Posterior cingulate gyrus (tissue), 11 donors: Measurements from ENCODE around the gene RYR2.
"Not testable (repeated sequence)": the region's sequence is repeated elsewhere in the genome, so short reads cannot be mapped to it uniquely, and the experiment has no call there.

Source experiments
- DNase-seq, 10 donors: peaks; one replicate each; pipeline versions ENCODE4 v3.0.0 to v3.0.0-alpha.2; 2020 to 2021; ENCODE audit warnings: mixed read lengths in 3 of 10
- intact Hi-C: fragments of 100-400 bp; cut with DNase I; formaldehyde crosslinking; loops from one replicate; pipeline ENCODE4 v1.15.1; 2023

RYR2 gene

DNA sequence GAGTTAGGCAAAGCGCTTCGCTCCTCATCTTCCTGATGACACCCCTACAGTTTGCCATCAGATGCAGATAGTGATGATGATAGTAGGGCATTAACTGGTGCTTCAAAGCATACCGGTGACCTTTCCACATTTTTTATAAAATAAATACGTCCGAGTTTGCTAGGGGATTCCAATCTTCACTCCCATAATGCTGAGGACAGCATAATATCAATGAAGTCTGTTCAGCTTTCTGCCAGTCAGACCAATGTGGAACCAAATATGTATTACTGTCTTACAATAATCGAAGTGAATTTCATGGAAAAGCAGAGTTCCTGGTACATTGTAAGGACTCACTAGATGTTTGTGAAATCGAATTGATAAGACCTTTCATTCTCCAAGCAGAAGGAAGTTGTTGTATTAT, 258.7 kb downstream of the RYR2 start:
- intact Hi-C loops: no loop called here
- DNase-seq: no peak

DNA sequence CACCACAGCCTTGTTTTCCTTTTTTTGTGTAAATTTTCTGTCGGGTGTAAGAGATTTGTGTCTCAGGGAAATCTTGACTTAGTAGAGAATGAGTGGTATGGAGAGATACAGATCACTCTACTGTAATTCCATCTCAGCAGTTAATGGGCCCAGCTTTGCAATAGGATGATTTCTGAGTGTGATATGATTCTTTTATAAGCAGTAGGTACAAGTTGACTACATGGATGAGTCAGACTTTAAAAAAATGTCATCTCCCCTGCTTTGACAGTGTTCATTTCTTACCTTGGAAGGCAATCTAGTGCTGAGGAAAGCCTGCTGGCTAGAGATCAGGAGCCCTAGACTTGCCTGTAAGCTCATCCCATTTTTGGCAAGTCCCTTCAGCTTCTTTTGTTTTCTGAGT, 261.9 kb downstream of the RYR2 start:
- intact Hi-C loops: no loop called here
- no peak for DNase-seq

DNA sequence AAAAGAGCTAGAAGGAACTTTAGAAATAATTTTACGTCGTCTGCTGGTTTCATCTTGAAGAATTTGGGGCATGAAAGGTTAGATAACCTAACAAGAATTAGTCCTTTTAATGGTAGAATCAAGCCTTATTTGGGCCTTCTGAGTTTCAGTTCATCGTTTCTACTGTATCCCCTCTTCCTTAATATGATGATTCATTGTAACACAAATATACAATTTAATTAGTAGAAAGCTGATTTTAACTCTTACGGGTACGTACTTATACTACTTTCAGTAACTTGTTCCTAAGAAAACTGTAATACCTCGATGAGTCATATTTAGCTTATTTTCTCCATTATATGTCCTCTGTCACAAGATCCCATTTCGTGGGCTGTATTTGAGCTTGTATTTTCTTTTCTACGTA, 264.7 kb downstream of the RYR2 start:
- intact Hi-C loops: no loop called here
- no peak for DNase-seq

DNA sequence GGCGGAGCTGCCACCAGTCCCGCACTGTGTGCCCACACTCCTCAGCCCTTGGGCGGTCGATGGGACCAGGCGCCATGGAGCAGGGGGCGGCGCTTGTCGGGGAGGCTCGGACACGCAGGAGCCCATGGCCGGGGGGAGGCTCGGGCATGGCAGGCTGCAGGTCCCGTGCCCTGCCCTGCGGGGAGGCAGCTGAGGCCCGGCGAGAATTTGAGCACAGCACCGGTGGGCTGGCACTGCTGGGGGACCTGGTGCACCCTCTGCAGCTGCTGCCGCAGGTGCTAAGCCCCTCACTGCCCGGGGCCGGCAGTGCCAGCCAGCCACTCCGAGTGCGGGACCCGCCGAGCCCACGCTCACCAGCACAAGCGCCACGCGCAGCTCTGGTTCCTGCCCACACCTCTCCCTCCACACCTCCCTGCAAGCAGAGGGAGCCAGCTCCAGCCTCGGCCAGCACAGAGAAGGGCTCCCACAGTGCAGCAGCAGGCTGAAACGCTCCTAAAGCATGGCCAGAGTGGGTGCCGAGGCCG, 267.7 kb downstream of the RYR2 start:
- intact Hi-C loops: no loop called here
- DNase-seq: peak in 4 of 10 donors; percentile 17 to 85 (median 76)

DNA sequence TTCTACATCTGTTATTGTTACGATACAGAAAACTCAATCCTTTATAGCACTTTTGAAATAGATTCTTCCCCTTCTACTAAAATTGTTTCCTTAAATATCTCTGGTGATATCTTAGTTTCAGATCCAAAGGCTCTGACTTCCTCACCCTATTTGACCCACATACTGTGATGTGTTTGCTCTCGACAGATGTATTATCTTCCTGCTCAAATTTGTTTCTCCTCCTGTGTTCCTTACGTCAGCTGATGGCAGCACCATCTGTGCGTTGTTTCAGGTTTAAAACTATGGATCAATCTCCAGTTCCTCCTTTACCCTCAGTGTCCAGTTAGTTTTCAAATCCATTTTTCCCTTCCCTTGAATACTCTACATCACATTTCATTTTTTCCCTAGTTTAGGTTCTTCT, 274.4 kb downstream of the RYR2 start:
- intact Hi-C loops: no loop called here
- no peak for DNase-seq

DNA sequence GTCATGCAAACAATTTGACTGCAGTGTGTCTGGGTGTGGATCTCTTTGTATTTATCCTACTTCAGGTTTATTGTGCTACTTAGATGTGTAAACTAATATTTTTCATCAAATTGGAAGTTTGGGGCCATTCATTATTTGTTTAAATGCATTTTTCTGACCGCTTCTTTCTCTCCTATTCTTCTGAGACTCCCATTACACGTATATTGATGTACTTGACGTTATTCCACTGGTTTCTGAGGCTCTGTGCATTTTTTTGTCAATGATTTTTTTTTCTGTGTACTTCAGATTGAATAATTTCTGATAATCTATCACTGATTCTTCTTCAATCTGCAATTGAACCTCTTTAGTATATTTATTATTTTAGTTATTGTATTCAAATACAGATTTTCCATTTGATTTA, 276.8 kb downstream of the RYR2 start:
- intact Hi-C loops: no loop called here
- DNase-seq: no peak

DNA sequence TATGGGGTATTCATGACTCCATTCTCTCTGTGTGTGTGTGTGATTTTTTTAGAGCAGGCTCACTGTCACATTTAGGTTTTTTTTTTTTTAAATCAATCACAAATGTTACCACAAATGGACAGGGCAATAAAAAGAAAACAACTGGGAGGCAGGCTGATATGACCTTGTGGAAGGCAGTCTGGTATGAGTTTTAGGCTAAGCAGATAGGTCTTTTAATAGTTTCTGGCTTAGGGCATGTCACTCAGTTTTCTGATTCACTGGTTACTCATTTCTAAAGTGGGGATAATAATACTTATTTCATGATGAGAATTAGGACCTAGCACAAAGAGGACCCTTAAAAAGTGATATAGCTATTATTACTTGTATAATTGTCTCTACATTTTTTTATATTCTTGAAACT, 278.9 kb downstream of the RYR2 start:
- no peak for DNase-seq
- intact Hi-C loops: no loop called here

DNA sequence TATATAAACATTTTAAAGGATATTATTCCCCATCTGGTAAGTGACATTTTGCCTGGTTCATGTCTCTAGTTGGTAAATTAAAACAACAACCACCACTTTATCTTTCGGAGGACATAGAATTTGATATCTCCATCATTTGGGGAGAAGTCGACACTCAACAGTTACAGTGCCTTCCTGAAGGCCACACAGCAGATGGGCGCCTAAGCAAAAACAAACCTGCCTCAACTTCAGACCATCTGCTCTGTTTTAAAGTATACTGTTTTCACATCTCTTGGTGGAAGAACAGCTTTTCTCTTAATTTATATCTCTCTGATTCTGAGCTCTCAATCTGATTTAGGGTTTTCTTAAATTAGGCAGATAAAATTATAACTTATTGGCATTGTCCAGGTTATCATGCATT, 282.2 kb downstream of the RYR2 start:
- DNase-seq: no peak
- intact Hi-C loops: no loop called here

DNA sequence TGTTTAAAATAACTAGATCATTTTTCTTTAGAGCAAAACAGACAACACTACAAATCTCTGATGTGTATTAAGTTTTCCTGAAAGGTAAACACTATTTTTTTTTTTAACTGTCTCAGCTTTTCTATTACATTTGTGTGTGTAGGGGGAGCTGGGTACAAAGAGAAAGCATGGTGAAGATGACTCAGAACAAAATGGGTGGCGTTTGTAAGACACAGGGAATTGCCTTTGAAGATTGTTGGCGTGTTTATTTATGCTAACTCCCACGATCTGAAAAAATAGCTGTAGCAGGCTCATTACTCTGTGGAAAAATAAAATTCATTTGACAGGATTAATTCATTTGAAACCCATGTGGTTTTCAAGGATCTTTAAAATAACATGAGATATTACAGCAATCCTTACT, 285.1 kb downstream of the RYR2 start:
- intact Hi-C loops: no loop called here
- DNase-seq: no peak

DNA sequence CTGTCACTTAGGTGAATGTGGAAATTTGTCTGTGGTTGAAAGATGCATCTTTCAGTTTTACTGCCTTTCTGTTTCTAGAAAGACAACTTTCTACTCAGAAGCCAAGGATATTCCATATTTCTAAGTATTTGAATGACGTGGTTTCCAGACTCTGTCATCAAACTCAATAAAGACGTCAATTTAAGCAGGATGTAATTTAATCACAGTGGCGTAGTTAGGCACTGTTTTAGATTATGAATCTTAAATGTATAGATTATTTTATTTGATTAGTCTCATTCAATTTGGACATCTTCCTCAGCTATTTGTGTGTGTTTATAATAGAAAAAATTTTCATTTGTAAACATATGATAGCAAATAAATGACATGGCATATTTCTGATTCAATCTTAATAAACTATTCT, 298.9 kb downstream of the RYR2 start:
- intact Hi-C loops: no loop called here
- DNase-seq: no peak

DNA sequence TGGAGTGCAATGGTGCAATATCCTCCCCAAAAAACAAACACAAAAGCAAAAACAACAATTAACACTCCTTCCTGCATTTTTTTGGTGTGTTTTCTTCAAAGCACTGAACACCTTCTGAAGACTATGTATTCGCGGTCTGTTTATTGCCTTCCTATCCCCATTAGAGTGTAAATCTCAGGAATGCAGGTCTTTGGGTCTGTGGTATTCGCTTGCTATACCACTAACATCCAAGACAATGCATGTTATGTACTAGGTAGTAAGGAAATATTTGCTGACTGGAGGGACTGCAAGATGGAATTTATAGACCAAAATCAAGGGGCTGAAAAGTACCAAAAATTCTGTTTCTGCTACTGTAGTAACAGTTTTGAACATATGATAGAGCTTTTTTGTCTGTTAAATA, 299.4 kb downstream of the RYR2 start:
- no peak for DNase-seq
- intact Hi-C loops: no loop called here

DNA sequence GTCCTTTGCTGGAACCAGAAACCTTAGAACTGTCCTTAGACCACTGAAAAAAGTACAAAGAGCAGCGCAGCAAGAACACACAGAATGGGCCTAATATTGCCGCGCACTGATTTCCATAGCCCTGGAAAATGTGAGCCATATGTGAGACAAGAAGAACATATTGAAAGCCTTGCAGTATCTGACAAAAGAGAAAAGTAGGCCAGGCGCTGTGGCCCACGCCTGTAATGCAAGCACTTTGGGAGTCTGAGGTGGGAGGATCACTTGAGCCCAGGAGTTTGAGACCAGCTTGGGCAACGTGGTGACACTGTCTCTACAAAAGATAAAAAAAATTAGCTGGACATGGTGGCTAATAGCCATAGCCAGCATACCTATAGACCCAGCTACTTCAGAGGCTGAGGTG, 300.7 kb downstream of the RYR2 start:
- intact Hi-C loops: no loop called here
- peak in 1 of 10 donors; percentile 78 for DNase-seq

DNA sequence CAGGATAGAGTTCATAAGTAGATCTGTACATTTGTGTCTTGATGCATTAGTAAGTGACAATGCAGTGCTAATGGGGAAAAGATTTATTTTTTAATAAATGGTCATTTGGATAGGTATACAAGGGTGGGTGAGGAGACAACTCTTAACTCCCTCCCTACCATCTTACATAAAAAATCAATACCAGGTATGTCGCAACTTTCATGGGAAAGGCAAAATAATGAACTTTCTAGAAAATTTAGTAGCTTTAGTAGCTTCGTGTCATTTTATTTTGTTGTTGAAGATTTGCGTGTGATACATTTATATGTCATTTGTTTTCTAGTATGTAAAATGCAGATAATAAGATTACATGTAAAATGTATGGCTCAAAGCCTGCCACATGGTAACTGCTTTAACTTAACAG, 310.8 kb downstream of the RYR2 start:
- DNase-seq: no peak
- intact Hi-C loops: no loop called here

DNA sequence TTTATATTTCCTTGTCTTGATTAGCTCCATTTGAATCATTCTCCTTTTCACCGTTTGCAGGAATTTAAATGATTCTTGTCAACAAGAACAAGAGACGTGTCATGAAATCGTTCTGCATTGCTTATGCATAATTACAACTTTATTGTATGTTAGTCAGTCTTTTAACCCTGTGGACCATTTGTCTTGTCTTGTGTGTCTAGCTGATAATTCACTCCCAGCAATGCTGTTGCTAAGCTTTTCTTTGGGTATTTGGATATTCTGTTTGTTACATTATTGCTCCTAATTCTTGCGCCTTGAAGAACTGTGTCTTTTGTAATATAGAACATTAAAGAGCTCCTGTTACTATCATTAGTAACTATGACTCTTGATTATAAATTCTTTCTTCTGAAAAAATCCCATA, 311.9 kb downstream of the RYR2 start:
- intact Hi-C loops: no loop called here
- DNase-seq: no peak

DNA sequence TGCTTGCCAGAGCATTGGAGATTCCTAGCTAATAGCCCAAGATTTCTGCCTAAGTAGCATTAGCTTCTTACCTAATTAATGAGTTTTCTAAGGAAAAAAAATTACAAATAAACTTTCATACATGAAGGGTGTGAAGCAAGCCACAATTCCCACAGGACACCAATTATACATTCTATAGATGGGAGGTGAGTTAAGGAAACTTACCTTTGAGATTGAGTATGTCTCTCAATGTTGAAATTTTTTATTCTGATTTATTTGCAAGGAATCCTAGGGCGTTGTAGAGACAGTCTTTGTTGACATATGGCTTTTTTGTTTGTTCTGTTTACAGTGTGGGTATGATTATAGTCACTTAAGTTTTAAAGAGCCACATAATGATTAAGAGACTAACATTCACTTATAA, 313.0 kb downstream of the RYR2 start:
- no peak for DNase-seq
- intact Hi-C loops: no loop called here

DNA sequence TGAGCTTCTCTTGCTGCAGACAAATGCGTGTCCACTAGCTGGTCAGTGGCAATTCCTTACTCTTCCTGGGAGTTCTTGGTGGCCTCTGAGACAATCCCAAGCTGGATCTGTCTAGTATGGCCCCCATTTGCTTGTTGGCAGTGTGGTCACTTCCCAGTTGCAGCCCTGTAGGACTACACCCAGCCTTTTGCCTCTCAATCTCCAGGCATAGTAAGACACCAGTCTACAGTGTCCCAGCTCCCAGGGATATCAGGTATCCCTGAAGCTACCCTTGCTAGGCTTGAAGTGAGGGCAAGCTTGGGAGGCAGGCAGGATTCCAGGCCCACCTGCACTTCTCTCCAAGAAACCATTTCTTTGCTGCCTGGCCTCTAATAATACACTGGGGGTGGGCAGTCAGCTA, 316.6 kb downstream of the RYR2 start:
- intact Hi-C loops: no loop called here
- no peak for DNase-seq

DNA sequence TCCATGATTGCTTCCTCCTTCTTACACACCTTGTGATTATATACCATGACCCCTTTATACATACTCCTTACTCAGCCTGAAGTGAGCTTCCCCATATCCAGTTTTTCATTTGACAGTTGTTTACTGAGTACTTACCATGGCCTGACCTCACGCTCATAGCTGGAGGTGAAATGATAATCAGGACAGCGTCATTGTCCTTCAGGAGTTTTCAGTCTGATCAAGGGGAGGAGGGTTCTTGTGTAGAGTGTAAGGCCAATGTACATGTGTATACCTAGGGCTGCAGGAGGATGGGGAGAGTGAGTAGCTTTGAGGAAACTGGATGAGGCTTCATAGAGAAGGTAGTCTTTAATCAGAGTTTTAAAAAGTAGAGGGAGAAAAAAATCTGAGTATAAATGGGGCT, 325.8 kb downstream of the RYR2 start:
- intact Hi-C loops: no loop called here
- DNase-seq: no peak

DNA sequence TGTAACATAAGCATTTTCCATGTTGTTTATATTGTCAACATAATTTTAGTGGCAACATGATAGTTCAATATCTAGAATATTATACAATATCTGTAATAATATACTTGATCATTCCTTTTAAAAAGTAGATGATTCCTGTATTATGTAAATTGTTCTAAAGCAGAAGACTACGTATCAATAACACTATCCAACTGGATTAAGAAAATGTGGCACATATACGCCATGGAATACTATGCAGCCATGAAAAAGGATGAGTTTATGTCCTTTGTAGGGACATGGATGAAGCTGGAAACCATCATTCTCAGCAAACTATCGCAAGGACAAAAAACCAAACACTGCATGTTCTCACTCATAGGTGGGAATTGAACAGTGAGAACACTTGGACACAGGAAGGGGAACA, 329.5 kb downstream of the RYR2 start:
- DNase-seq, intact Hi-C loops: not testable (repeated sequence)

DNA sequence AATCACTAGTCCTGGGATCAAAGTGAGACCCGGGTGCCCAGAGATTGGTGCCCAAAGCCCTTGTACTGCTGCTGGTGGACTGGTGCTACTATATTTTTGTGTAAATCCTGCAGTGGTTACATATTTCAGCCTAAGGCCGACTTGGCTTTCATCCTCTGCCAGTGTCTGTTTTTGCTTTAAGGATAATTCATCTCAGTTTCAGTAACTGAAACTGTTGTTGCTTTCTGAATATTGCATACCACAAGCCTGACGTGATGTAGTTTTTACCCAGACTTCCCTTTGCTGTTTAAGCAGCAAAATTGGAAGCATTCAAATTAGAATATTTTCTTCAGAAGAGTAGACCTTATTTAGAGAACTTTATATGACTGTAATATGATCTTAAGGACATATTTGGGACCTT, 341.8 kb downstream of the RYR2 start:
- intact Hi-C loops: loop anchor here (10.0 kb wide), 1 partner anchor 339 kb away; the partner anchor contains the start of gene RYR2
- no peak for DNase-seq

DNA sequence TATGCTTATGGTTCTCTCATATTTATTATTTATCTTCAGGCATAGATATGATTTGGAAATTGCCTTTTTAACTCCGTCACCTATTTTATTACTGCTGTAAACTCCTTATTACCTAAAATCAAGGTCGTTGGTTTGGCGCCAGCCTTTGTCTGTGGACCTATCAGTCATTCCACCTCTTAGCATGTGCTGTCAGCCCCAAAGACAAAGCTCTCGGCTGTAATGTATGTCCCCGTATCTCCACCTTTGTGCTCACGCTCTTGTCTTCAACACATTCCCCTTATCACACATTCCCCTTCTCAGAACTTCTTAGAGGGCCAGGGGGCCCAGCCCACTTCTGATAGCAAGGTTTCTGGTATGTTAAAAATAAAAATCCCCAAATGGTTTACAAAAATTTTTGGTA, 342.2 kb downstream of the RYR2 start:
- intact Hi-C loops: loop anchor here (10.0 kb wide), 1 partner anchor 339 kb away; the partner anchor contains the start of gene RYR2
- DNase-seq: no peak

DNA sequence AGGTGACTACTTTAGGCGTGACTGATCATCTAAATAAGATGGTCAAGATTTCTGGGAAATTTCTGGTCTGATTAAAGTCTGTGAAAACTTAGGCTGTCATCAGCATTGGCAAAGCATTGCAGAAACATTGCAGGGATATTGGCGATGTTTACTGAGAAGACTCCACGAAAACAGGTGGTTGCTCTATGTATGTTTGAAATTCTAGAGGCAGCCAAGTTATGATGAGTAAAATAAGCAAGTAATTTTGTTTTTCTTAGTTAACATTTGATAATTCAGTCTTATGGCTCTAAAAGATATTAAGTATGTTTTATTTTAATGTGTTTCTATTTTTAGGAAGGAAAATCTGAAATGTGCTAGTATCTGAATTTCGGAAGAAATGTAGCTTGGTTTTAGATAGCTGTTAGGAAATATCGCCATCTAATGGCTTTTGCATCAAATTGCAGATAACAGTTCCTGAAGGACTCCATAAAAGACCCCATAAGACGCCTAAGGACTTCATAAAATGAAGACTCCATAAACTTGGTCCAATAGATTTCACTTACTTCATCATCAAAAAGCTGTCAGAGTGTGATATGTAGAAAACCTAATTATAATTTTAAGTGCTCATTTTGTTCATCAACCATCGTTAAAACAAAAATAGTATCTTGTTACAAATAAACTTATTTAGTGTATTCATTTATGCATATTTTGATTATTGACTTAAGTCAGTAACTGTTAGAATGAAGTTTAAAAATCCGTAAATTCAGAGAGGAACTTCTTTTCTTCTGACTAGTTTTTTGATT, 344.6 kb downstream of the RYR2 start:
- no peak for DNase-seq
- intact Hi-C loops: loop anchor here (5.0 to 10.0 kb wide), 2 partner anchors 342 to 779 kb away; partner anchors contain the start of gene RYR2

DNA sequence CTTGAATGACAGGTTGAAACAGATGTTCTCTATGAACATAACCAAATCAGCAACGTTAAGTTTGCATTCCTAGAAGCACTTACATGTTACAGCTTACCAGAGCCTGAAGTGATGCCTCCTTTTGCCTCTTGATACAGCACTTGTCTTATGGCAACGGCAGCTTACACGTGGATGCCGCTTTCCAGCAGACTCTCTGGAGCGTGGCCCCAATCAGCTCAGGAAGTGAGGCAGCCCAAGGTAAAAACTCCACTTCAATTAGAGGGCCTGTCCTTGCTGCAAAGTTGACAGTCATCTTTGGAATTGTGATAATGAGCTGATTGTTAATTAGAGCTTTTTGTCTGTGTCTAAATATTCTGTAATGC, 345.1 kb downstream of the RYR2 start:
- DNase-seq: peak in 1 of 10 donors; percentile 22
- intact Hi-C loops: loop anchor here (5.0 to 10.0 kb wide), 2 partner anchors 342 to 780 kb away; partner anchors contain the start of gene RYR2
